K562 (cell line): ENCODE results near the gene GLB1L. TPM values are rescaled to one million over a fixed set of nuclear protein-coding genes. Genes with fewer than 3 reads are reported as not detected.

Source experiments
- ETV5 ChIP-seq: sonication (generic); formaldehyde crosslinking; IDR thresholded peaks from 2 replicates; pipeline ENCODE4 v1.4.0; 2020; ENCODE audit warnings: low read depth, mild to moderate bottlenecking, missing genetic modification reagents
- FOXK2 ChIP-seq, 2 experiments: fragments of 450-650 bp; IDR thresholded peaks in 1 of 2; conservative IDR thresholded peaks in 1 of 2; 2 replicates each; pipeline ENCODE4 v1.6.1; 2016; ENCODE audit warnings: low read depth in 2 of 2, mild to moderate bottlenecking in 1 of 2
- GTF2E2 ChIP-seq: fragments of 200-800 bp; sonication (Bioruptor generic); IDR thresholded peaks from 2 replicates; pipeline ENCODE4 v1.6.1; 2016; ENCODE audit warnings: missing genetic modification characterization, missing compliant biosample characterization
- NELFE ChIP-seq: IDR thresholded peaks from 2 replicates; pipeline ENCODE4 v1.6.1; 2011; ENCODE audit warnings: mild to moderate bottlenecking; ENCODE audit not compliant: insufficient read depth, insufficient read length
- NRF1 ChIP-seq, 2 experiments: fragments of 450-650 bp; IDR thresholded peaks in 1 of 2; conservative IDR thresholded peaks in 1 of 2; 2 replicates each; pipeline ENCODE4 v1.6.1; 2014; ENCODE audit warnings: mild to moderate bottlenecking in 2 of 2
- TAL1 ChIP-seq: fragments of 450-650 bp; IDR thresholded peaks from 2 replicates; pipeline ENCODE4 v1.6.1; 2016; ENCODE audit warnings: mild to moderate bottlenecking
- YY1 ChIP-seq, 3 experiments: IDR thresholded peaks; 2 replicates each; pipeline ENCODE4 v1.6.1; 2011; ENCODE audit warnings: low read length in 2 of 3, mild to moderate bottlenecking in 2 of 3, moderate library complexity in 2 of 3, borderline replicate concordance in 1 of 3, control low read depth in 1 of 3, low read depth in 1 of 3; ENCODE audit not compliant: insufficient read depth in 3 of 3, insufficient replicate concordance in 2 of 3, control insufficient read depth in 1 of 3, insufficient read length in 1 of 3; ENCODE audit errors: extremely low read depth in 1 of 3
- ZBTB7A ChIP-seq: IDR thresholded peaks from 2 replicates; pipeline ENCODE4 v1.6.1; 2011; ENCODE audit warnings: low read depth, mild to moderate bottlenecking, low read length, moderate library complexity, borderline replicate concordance; ENCODE audit not compliant: control insufficient read depth
- ZFX ChIP-seq: sonication (generic); formaldehyde crosslinking; IDR thresholded peaks from 2 replicates; pipeline ENCODE4 v1.8.0; 2022; ENCODE audit warnings: mild to moderate bottlenecking, missing genetic modification reagents, moderate library complexity
- polyA plus RNA-seq, 8 experiments: library from polyadenylated mRNA; depleted of rRNA in 4 of 8; stranded (reverse) in 5 of 8; unstranded in 3 of 8; fragments of >200 nt; fragmentation: Nextera tagmentation in 2 of 8; fragmentation: Illumina TruSeq in 1 of 8; extraction: Ambion mirVana in 2 of 8; extraction: Trizol in 1 of 8; gene quantifications; 2 replicates each; pipeline versions ENCODE4 v1.2.1 to v1.2.3, GENCODE V29; 2011 to 2014; ENCODE audit warnings: inconsistent platforms in 1 of 8, missing spikeins in 1 of 8
- total RNA-seq, 7 experiments: library from RNA; depleted of rRNA in 6 of 7; stranded (reverse); fragments of >200 nt in 6 of 7; fragmentation: Illumina TruSeq in 2 of 7; extraction: Trizol in 2 of 7; gene quantifications; 2 replicates each; pipeline versions ENCODE4 v1.2.1 to v1.2.3, GENCODE V29; 2011 to 2021; ENCODE audit warnings: low replicate concordance in 1 of 7
- TF ChIP-seq, protein P1 (sequence below): sonication (generic); formaldehyde crosslinking; IDR thresholded peaks from 2 replicates; pipeline ENCODE4 v1.8.0; 2022; ENCODE audit warnings: mild to moderate bottlenecking, missing genetic modification reagents
- TF ChIP-seq, protein P2 (sequence below), 2 experiments: fragments of 450-650 bp in 1 of 2; sonication (generic) in 1 of 2; formaldehyde crosslinking in 1 of 2; IDR thresholded peaks; 2 replicates each; pipeline versions ENCODE4 v1.7.1 to v1.9.0; 2016 to 2022; ENCODE audit warnings: inconsistent platforms in 1 of 2, mild to moderate bottlenecking in 1 of 2, missing genetic modification reagents in 1 of 2

The GLB1L gene
- total and polyA plus RNA-seq, 9 of the 15 experiments (the other 6 are each of a cell fraction or from before 2014, with no cell fraction given), result 0.42 to 2.9 (median 2.5) TPM

GRCh38 chr2:219206328-219207133 is 38.7 kb downstream of the GLB1L start, which contains the start of gene ZFAND2B (continued):
- TF ChIP-seq, protein P1, sequence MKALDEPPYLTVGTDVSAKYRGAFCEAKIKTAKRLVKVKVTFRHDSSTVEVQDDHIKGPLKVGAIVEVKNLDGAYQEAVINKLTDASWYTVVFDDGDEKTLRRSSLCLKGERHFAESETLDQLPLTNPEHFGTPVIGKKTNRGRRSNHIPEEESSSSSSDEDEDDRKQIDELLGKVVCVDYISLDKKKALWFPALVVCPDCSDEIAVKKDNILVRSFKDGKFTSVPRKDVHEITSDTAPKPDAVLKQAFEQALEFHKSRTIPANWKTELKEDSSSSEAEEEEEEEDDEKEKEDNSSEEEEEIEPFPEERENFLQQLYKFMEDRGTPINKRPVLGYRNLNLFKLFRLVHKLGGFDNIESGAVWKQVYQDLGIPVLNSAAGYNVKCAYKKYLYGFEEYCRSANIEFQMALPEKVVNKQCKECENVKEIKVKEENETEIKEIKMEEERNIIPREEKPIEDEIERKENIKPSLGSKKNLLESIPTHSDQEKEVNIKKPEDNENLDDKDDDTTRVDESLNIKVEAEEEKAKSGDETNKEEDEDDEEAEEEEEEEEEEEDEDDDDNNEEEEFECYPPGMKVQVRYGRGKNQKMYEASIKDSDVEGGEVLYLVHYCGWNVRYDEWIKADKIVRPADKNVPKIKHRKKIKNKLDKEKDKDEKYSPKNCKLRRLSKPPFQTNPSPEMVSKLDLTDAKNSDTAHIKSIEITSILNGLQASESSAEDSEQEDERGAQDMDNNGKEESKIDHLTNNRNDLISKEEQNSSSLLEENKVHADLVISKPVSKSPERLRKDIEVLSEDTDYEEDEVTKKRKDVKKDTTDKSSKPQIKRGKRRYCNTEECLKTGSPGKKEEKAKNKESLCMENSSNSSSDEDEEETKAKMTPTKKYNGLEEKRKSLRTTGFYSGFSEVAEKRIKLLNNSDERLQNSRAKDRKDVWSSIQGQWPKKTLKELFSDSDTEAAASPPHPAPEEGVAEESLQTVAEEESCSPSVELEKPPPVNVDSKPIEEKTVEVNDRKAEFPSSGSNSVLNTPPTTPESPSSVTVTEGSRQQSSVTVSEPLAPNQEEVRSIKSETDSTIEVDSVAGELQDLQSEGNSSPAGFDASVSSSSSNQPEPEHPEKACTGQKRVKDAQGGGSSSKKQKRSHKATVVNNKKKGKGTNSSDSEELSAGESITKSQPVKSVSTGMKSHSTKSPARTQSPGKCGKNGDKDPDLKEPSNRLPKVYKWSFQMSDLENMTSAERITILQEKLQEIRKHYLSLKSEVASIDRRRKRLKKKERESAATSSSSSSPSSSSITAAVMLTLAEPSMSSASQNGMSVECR (CRISPR knock-in tag), result 0 out of 2 replicates have a peak, but pooled peaks have one; percentile 39
- TF ChIP-seq GTF2E2 (tag) (peak; percentile 73), FOXK2 (conservative IDR thresholded peaks at IDR 0.05 in 1 of 2, IDR thresholded peaks at IDR 0.05 in 1 of 2; ENCODE audit: low read depth in 2 of 2) (peak in 1 of 2 experiments; percentile 53; a peak in 1 of 4 replicates), NRF1 (conservative IDR thresholded peaks at IDR 0.05 in 1 of 2, IDR thresholded peaks at IDR 0.05 in 1 of 2) (peak; percentile 89 to 90), ETV5 (CRISPR knock-in tag) (0 out of 2 replicates have a peak, but pooled peaks have one; percentile 3), ZFX (CRISPR knock-in tag) (peak; percentile 72), TAL1 (no peak), ZBTB7A (peak; percentile 64; the same call in 1 of the 2 replicates), YY1 (IDR thresholded peaks at IDR 0.05; ENCODE audit: borderline replicate concordance in 1 of 3, control insufficient read depth in 1 of 3, extremely low read depth in 1 of 3, insufficient read depth in 3 of 3, insufficient read length in 1 of 3, insufficient replicate concordance in 2 of 3, low read depth in 1 of 3, low read length in 2 of 3) (peak in 2 of 3 experiments; percentile 37 to 41), NELFE (no peak)
- TF ChIP-seq, protein P2, sequence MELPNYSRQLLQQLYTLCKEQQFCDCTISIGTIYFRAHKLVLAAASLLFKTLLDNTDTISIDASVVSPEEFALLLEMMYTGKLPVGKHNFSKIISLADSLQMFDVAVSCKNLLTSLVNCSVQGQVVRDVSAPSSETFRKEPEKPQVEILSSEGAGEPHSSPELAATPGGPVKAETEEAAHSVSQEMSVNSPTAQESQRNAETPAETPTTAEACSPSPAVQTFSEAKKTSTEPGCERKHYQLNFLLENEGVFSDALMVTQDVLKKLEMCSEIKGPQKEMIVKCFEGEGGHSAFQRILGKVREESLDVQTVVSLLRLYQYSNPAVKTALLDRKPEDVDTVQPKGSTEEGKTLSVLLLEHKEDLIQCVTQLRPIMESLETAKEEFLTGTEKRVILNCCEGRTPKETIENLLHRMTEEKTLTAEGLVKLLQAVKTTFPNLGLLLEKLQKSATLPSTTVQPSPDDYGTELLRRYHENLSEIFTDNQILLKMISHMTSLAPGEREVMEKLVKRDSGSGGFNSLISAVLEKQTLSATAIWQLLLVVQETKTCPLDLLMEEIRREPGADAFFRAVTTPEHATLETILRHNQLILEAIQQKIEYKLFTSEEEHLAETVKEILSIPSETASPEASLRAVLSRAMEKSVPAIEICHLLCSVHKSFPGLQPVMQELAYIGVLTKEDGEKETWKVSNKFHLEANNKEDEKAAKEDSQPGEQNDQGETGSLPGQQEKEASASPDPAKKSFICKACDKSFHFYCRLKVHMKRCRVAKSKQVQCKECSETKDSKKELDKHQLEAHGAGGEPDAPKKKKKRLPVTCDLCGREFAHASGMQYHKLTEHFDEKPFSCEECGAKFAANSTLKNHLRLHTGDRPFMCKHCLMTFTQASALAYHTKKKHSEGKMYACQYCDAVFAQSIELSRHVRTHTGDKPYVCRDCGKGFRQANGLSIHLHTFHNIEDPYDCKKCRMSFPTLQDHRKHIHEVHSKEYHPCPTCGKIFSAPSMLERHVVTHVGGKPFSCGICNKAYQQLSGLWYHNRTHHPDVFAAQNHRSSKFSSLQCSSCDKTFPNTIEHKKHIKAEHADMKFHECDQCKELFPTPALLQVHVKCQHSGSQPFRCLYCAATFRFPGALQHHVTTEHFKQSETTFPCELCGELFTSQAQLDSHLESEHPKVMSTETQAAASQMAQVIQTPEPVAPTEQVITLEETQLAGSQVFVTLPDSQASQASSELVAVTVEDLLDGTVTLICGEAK (IDR thresholded peaks at IDR 0.05), result 0 out of 2 replicates have a peak, but pooled peaks have one; percentile 9
- TF ChIP-seq, protein P2 (CRISPR knock-in tag; IDR thresholded peaks at IDR 0.05), result no peak
